Endothelial cell of umbilical vein (primary cell): ENCODE results near the gene KIF6. TPM values are rescaled to one million over a fixed set of nuclear protein-coding genes. Genes with fewer than 3 reads are reported as not detected.

ENCODE experiments used
- BruUV-seq: library from RNA; stranded (reverse); fragments of 400-500 nt; replicated peaks from 2 replicates; lab custom pipeline; 2021; lab: Mats Ljungman, UMichigan
- CTCF ChIA-PET: fragments of 300-600, 350-600 bp; sonication (Branson Sonifier 250); formaldehyde crosslinking; loops from one replicate; lab custom pipeline; 2021; ENCODE audit warnings: antibody characterized with exemption, inconsistent platforms; lab: Charles Lee
- POLR2A ChIA-PET: fragments of 300-600, 350-600 bp; sonication (Branson Sonifier 250); formaldehyde crosslinking; loops from one replicate; lab custom pipeline; 2021; ENCODE audit warnings: antibody characterized with exemption, inconsistent platforms; lab: Charles Lee
- DNase-seq: peaks from one replicate; pipeline ENCODE4 v3.0.0-alpha.2; 2011; ENCODE audit warnings: low read depth, low spot score
- FAIRE-seq: peaks from 2 replicates; lab custom pipeline; 2011; peaks lifted over from hg19 to GRCh38; lab: Jason Lieb, UNC
- H2AFZ ChIP-seq: 2 replicates; pipeline ENCODE4 v1.6.0; 2012; ENCODE audit warnings: low read depth, low read length, control low read depth, inconsistent platforms
- H3K27ac ChIP-seq: 2 replicates; pipeline ENCODE4 v1.5.1; 2011; ENCODE audit warnings: low read depth, mild to moderate bottlenecking, control low read depth, low read length, moderate library complexity; ENCODE audit not compliant: insufficient read depth
- H3K27me3 ChIP-seq, 2 experiments: 2 replicates each; pipeline versions ENCODE4 v1.6.0 to v1.6.1; 2011; ENCODE audit warnings: low read length in 2 of 2, mixed read lengths in 1 of 2; ENCODE audit not compliant: control insufficient read depth in 2 of 2, insufficient read depth in 2 of 2
- H3K36me3 ChIP-seq, 2 experiments: 2 replicates in 1 of 2; 3 replicates in 1 of 2; pipeline ENCODE4 v1.5.1; 2011; ENCODE audit warnings: low read length in 2 of 2, mild to moderate bottlenecking in 1 of 2, moderate library complexity in 1 of 2; ENCODE audit not compliant: control insufficient read depth in 2 of 2, insufficient read depth in 2 of 2; ENCODE audit errors: extremely low read depth in 1 of 2
- H3K4me1 ChIP-seq: 3 replicates; pipeline ENCODE4 v1.5.1; 2011; ENCODE audit warnings: mild to moderate bottlenecking, low read length; ENCODE audit not compliant: control insufficient read depth, insufficient read depth; ENCODE audit errors: extremely low read depth
- H3K4me2 ChIP-seq: 2 replicates; pipeline ENCODE4 v1.6.1; 2011; ENCODE audit warnings: low read length, control low read depth, mixed read lengths; ENCODE audit not compliant: insufficient read depth
- H3K4me3 ChIP-seq, 3 experiments: fragments of 200-600 bp in 1 of 3; sonication (generic), shearing (Covaris generic) in 1 of 3; replicated peaks in 1 of 3; 2 replicates each; pipeline ENCODE4 v1.5.1; 2011 to 2016; ENCODE audit warnings: control low read depth in 3 of 3, low read length in 3 of 3, mild to moderate bottlenecking in 2 of 3, inconsistent platforms in 1 of 3, low read depth in 1 of 3, moderate library complexity in 1 of 3; ENCODE audit not compliant: insufficient read depth in 1 of 3
- H3K79me2 ChIP-seq: 2 replicates; pipeline ENCODE4 v1.6.0; 2012; ENCODE audit warnings: low read length, inconsistent platforms; ENCODE audit not compliant: control insufficient read depth, insufficient read depth
- H3K9ac ChIP-seq: replicated peaks from 2 replicates; pipeline ENCODE3; 2011; ENCODE audit warnings: low read length, control low read depth; ENCODE audit not compliant: insufficient read depth; ENCODE audit errors: extremely low read depth
- H3K9me1 ChIP-seq: replicated peaks from 3 replicates; pipeline ENCODE4 v1.6.0; 2011; ENCODE audit warnings: mild to moderate bottlenecking, low read length; ENCODE audit not compliant: control insufficient read depth, insufficient read depth; ENCODE audit errors: extremely low read depth
- H3K9me3 ChIP-seq: replicated peaks from 2 replicates; pipeline ENCODE4 v1.5.1; 2012; ENCODE audit warnings: low read length, inconsistent platforms; ENCODE audit not compliant: control insufficient read depth, insufficient read depth
- H4K20me1 ChIP-seq: replicated peaks from 2 replicates; pipeline ENCODE3; 2011; ENCODE audit warnings: mild to moderate bottlenecking, low read length; ENCODE audit not compliant: control insufficient read depth, insufficient read depth; ENCODE audit errors: extremely low read depth
- CTCF ChIP-seq, 2 donors: IDR thresholded peaks; 1 replicate in 1 of 2; 2 replicates in 1 of 2; pipeline ENCODE4 v1.5.1; 2011; ENCODE audit warnings: low read length in 2 of 2, mild to moderate bottlenecking in 2 of 2, moderate library complexity in 2 of 2, control low read depth in 1 of 2, inconsistent platforms in 1 of 2, low read depth in 1 of 2; ENCODE audit not compliant: insufficient read depth in 1 of 2; ENCODE audit errors: extremely low read depth in 1 of 2
- EZH2 ChIP-seq: IDR thresholded peaks from 2 replicates; pipeline ENCODE4 v1.6.1; 2012; ENCODE audit warnings: borderline replicate concordance, low read depth, mild to moderate bottlenecking, moderate library complexity, low read length, inconsistent platforms; ENCODE audit not compliant: severe bottlenecking
- FOS ChIP-seq: IDR thresholded peaks from 2 replicates; pipeline ENCODE4 v1.6.1; 2011; ENCODE audit warnings: mild to moderate bottlenecking, low read length, moderate library complexity, borderline replicate concordance; ENCODE audit not compliant: insufficient read depth
- JUN ChIP-seq: IDR thresholded peaks from 2 replicates; pipeline ENCODE4 v1.6.1; 2011; ENCODE audit warnings: borderline replicate concordance, low read depth; ENCODE audit not compliant: insufficient read length, insufficient read depth
- MAX ChIP-seq: IDR thresholded peaks from 2 replicates; pipeline ENCODE4 v1.6.1; 2011; ENCODE audit not compliant: insufficient read depth, insufficient read length
- MYC ChIP-seq: IDR thresholded peaks from one replicate; pipeline ENCODE4 v1.6.1; 2011; ENCODE audit warnings: mild to moderate bottlenecking, low read depth, low read length
- POLR2A ChIP-seq: IDR thresholded peaks from 2 replicates; pipeline ENCODE4 v1.6.1; 2012; ENCODE audit warnings: low read depth, mild to moderate bottlenecking, control low read depth, low read length
- POLR2AphosphoS5 ChIP-seq: IDR thresholded peaks from 2 replicates; pipeline ENCODE4 v1.6.1; 2012; ENCODE audit warnings: low read depth, mild to moderate bottlenecking, control low read depth, low read length, moderate library complexity; ENCODE audit not compliant: insufficient read depth
- dilution Hi-C: fragments of 300-500 bp; cut with MboI; formaldehyde crosslinking; loops from one replicate; pipeline ENCODE4 v1.15.0; 2019; ENCODE audit warnings: low sequenced_read_pairs; ENCODE audit not compliant: extremely low pct_ligation_motif_present
- intact Hi-C: fragments of 100-400 bp; cut with micrococcal nuclease; formaldehyde crosslinking; loops from one replicate; pipeline ENCODE4 v1.10.0; 2022
- polyA plus RNA-seq, 4 experiments: library from polyadenylated mRNA; depleted of rRNA in 3 of 4; stranded (reverse) in 3 of 4; unstranded in 1 of 4; fragments of >200 nt; gene quantifications; 2 replicates each; pipeline versions ENCODE4 v1.2.1 to v1.2.3, GENCODE V29; 2011 to 2012; ENCODE audit warnings: missing spikeins in 1 of 4
- total RNA-seq: library from RNA; stranded (reverse); gene quantifications from 2 replicates; pipeline ENCODE4 v1.2.3, GENCODE V29; 2021

Gene KIF6
- total and polyA plus RNA-seq, 2 donors (not counting 3 experiments of a cell fraction or from before 2014, with no cell fraction given) = not detected

DNA sequence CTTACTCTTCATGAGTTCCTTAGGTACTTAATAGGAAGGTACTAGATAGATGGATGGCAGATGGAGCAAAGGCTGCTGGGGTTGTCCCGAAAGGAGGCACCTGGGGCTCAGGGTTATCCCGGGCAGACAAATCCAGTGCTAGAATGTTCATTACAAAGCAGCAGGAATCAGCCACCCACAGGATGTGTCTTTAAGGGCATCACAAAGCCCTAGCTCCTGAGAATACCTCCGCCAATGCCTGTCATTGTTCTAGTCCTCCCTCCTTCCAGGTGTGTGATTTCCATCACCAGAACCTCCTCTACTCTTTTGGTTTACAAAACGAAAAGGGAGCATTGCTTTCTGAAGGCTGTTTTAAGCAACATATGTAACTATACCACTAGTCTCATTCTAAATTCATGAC is 138.1 kb downstream of the KIF6 start:
- no TSS peak for BruUV-seq

More for the DNA sequence above, 138.1 kb downstream of the KIF6 start:
- H3K9me1 ChIP-seq = no peaks in the 10 kb centered on the region
- TF ChIP-seq CTCF (IDR thresholded peaks at IDR 0.05; ENCODE audit: extremely low read depth in 1 of 2, insufficient read depth in 1 of 2, low read depth in 1 of 2, low read length in 2 of 2) = no peak
- TF ChIP-seq MYC = no peak
- no peak for TF ChIP-seq EZH2
- no peak for TF ChIP-seq POLR2AphosphoS5
- no peak for TF ChIP-seq POLR2A
- no peak for TF ChIP-seq FOS
- no peak for TF ChIP-seq MAX
- TF ChIP-seq JUN = no peak
- H3K36me3 ChIP-seq = no peaks in the 10 kb centered on the region
- no peaks in the 10 kb centered on the region for H3K9me3 ChIP-seq
- no peaks in the 10 kb centered on the region for H4K20me1 ChIP-seq
- no peaks in the 10 kb centered on the region for H3K79me2 ChIP-seq
- intact Hi-C loops = no loop called here
- no peak overlapping the region for H3K4me2 ChIP-seq
- ChIA-PET POLR2A (no interaction called here), CTCF (no interaction called here)
- H2AFZ ChIP-seq = no peak overlapping the region
- no peak overlapping the region for H3K9ac ChIP-seq
- no peak overlapping the region for H3K27ac ChIP-seq
- dilution Hi-C loops = no loop called here
- no peaks in the 10 kb centered on the region for H3K27me3 ChIP-seq
- DNase-seq (no peak), FAIRE-seq (no peak)
- no peaks in the 10 kb centered on the region for H3K4me1 ChIP-seq
- H3K4me3 ChIP-seq = no peak overlapping the region
